ENCODE results near the gene ZNF799.
A peak's percentile ranks its signal among the peaks of the same experiment; 100 is the strongest.
"Not testable (repeated sequence)": the region's sequence is repeated elsewhere in the genome, so short reads cannot be mapped to it uniquely, and the experiment has no call there.

Gene ZNF799

GRCh38 chr19:12400633-12401502, at the start of gene ZNF799:
Gene ZNF799, minus strand, starts transcription at chr19:12401271. Its CDS starts 201 bp downstream, at chr19:12401070.
- peak; percentile 97 for DNase-seq (ENCODE audit: low read depth)

- DNase-seq (ENCODE audit: low read depth): no peak
Observed at GRCh38 chr19:12450844-12451243, 49.8 kb upstream of the ZNF799 start.

GRCh38 chr19:12448808-12449207, 47.7 kb upstream of the ZNF799 start:
- no peak for DNase-seq (ENCODE audit: low read depth)

GRCh38 chr19:12440541-12441316, 39.7 kb upstream of the ZNF799 start, which contains the start of gene ZNF443:
Gene ZNF443, minus strand, starts transcription at chr19:12441021. Its CDS starts 107 bp downstream, at chr19:12440914.
- peak; percentile 96 for DNase-seq (ENCODE audit: low read depth)

GRCh38 chr19:12439686-12440540, 38.8 kb upstream of the ZNF799 start:
- not testable (repeated sequence) for DNase-seq (ENCODE audit: low read depth)

DNA sequence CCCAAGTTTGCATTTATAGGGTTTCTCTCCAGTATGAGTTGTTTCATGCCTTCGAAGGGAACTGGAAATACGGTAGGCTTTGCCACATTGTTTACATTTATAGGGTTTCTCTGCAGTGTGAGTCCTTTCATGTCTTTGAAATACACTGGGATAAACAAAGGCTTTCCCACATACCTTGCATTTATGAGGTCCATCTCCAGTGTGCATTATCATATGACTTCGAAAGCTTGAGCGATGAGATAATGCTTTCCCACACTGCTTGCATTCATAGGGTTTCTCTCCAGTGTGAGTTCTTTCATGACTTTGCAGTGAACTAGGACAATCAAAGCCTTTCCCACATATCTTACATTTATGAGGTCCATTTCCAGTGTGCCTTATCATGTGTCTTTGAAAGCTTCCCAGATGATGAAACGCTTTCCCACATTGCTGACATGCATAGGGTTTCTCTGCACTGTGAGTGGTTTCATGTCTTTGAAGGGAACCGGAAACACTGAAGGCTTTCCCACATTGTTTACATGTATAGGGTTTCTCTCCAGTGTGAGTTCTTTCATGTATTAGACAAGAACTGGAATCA, 29.7 kb upstream of the ZNF799 start:
- DNase-seq (ENCODE audit: low read depth): not testable (repeated sequence)

GRCh38 chr19:12425888-12426274, 24.8 kb upstream of the ZNF799 start:
- no peak for DNase-seq (ENCODE audit: low read depth)

DNA sequence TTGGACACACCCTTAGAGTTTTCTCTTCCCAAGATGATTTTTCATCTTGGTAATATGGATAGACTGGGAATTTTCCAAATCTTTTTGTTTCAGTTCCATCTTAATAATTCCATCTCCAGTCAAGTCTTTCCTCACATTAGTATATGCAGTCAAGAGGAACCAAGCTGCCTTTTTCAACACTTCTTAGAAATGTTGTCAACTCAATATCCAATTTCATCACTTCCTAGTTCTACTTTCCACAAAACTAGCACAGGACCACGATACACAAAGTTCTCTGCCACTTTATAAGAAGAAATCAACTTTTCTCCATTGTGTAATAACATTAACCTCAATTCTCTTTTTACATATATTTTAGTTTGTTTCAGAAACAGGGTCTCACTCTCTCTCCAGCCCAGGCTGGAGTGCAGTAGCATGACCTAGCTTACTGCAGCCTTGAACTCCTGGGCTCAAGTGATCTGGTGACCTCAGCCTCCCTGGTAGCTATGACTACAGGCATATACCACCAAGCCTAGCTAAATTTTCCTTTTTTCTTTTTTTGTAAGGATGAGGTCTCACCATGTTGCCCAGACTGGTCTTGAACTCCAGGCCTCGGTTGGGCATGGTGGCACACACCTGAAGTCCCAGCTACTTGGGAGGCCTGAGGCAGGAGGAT, 24.3 kb upstream of the ZNF799 start:
- DNase-seq (ENCODE audit: low read depth): no peak

DNA sequence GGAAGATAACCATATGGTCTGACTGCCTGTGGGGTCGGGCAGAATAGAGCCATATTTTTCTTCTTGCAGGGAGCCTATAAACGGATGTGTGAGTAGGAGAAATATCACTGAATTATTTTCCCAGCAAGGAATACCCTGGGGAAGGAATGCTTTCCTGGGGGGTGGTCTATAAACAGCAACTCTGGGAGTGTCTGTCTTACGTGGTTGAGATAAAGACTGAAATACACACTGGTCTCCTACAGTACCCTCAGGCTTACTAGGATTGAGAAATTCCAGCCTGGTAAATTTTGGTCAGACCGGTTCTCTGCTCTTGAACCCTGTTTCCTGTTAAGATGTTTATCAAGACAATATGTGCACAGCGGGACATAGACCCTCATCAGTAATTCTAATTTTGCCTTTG, 16.2 kb upstream of the ZNF799 start:
- DNase-seq (ENCODE audit: low read depth): not testable (repeated sequence)

DNA sequence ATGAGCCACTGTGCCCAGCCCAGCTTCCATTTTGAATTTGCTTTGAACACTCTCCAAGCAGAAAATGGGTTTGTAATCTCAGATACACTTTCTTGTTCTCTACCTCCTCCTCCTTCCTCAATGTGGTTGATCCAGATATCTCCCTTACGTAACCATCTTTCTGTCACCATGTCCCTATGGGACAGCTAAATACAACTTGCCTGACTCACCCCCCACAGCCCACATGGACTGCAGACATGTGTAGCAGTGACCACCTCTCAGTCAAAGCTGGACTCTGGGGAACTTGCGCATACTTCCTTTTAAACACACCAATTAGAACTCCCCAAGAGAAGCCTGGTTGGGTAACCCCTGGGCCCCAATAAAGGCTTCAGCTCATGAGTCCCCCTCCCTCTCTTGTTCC, 10.8 kb upstream of the ZNF799 start:
- DNase-seq (ENCODE audit: low read depth): no peak

DNA sequence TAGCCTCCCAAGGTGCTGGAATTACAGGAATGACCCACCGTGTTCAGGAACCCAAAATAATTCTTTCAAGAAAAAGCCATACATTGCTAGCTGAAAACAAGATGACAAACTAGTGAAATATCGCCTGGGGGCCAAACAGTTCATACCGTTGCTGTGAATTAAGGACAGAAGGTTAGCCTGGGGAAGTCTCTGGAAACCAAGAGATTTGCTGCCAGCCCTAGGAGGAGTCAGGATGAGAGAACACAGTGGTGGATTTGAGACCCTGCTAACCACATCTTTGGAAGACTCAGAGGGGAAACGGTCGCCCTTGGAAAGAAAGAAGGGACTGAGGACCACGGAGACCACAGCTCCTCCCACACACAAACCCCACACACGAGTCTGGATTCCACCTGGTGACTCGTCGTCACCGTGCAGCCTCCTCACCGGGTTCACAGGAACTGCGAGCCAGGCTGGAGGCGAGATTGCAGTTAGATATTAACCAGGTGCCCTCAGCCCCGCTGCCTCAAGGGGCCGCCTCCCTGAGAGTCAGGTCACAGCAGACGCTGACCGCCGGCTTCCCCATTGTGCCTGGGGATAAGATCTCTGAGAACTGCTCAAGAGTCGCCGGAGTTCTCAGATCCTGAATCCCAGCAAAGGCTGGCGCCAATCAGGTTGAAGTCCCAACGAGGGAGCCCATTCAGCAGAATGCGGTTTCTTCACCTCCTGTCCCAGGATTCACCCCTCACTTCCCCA, 1.0 kb downstream of the ZNF799 start:
- not testable (repeated sequence) for DNase-seq (ENCODE audit: low read depth)

GRCh38 chr19:12391148-12391547, 9.9 kb downstream of the ZNF799 start:
- DNase-seq (ENCODE audit: low read depth): not testable (repeated sequence)

- DNase-seq (ENCODE audit: low read depth): not testable (repeated sequence)
Observed at GRCh38 chr19:12386365-12386764, 14.7 kb downstream of the ZNF799 start.

- no peak for DNase-seq (ENCODE audit: low read depth)
Observed at GRCh38 chr19:12380444-12380737, 20.7 kb downstream of the ZNF799 start.

- DNase-seq (ENCODE audit: low read depth): no peak
Observed at GRCh38 chr19:12379732-12380443, 21.2 kb downstream of the ZNF799 start.

DNA sequence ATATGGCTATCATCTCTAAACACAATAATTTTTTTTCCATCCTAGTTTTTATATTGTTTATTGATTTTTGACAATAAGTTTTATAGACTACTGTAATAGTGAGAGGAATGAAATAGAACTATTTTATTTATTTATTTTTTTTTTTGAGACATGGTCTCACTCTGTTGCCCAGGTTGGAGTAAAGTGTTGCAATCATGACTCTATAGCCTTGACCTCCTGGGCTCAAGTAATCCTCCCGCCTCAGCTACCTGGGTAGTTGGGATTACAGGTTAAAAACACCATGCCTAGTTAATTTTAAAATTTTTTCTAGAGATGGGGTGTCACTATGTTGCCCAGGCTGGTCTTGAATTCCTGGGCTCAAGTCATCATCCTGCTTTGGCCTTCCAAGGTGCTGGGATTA, 27.0 kb downstream of the ZNF799 start:
- no peak for DNase-seq (ENCODE audit: low read depth)

GRCh38 chr19:12365236-12366162, 35.6 kb downstream of the ZNF799 start, which contains the start of gene ZNF442:
Gene ZNF442, minus strand, starts transcription at chr19:12365683. Its CDS starts 2,052 bp downstream, at chr19:12363631.
- DNase-seq (ENCODE audit: low read depth): peak; percentile 97

DNA sequence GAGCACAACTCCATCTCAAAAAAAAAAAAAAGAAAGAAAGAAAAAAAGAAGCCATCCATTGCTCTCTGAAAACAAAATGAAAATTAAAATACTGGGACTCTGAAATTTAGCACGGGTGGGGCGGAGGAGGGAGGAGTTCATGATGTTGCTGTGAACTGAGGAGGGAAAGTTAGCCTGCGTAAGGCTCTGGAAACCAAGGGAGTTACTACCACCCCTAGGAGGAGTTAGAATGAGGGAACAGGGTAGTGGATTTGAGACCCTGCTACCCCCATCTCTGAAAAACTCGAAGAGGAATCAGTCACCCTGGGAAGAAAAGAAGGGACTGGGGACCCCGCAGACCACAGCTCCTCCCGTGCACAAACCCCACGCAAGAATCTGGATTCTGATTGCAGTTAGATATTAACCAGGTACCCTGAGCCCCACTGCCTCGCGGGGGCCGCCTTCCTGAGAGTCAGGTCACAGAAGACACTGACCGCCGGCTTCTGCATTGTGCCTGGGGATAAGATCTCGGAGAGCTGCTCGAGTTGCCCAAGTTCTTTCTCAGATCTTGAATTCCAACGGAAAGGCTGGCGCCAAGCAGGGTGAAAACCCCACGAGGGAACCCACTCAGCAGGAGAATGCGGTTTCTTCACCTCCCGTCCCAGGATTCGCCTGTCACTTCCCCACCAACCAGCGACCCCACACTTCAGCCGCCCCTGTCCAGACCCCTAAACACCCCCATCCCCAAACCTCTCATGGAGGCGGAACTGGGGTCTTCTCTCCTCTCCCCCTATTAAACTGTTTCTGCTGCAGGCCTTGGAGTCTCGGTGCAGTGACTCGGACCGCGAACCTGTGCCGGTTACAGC, 36.5 kb downstream of the ZNF799 start:
- DNase-seq (ENCODE audit: low read depth): peak; percentile 20

Measured in fibroblast of gingiva (primary cell).